Fibroblast of skin of left quadriceps (primary cell): ENCODE measurements around the gene TRPM4.
"Not testable (repeated sequence)": the region's sequence is repeated elsewhere in the genome, so short reads cannot be mapped to it uniquely, and the experiment has no call there.

Experiments used
- DNase-seq, 2 experiments: peaks; one replicate each; pipeline ENCODE4 v3.0.0-alpha.2; 2013; ENCODE audit warnings: low read depth in 2 of 2

The TRPM4 gene

GRCh38 chr19:49150944-49151243, 6.7 kb upstream of the TRPM4 start:
- DNase-seq, result no peak

GRCh38 chr19:49151267-49152118, 6.1 kb upstream of the TRPM4 start:
- DNase-seq, result no peak

- no peak for DNase-seq
Measured at GRCh38 chr19:49152119-49152550, 5.5 kb upstream of the TRPM4 start.

GRCh38 chr19:49153167-49153809, 4.3 kb upstream of the TRPM4 start:
- DNase-seq, result no peak

- DNase-seq, result no peak
Measured at GRCh38 chr19:49154279-49154678, 3.3 kb upstream of the TRPM4 start.

GRCh38 chr19:49155005-49155819, 2.4 kb upstream of the TRPM4 start, which contains the start of gene HRC:
Gene HRC, minus strand, starts transcription at chr19:49155396. Its CDS starts 159 bp downstream, at chr19:49155237.
- DNase-seq, result no peak

GRCh38 chr19:49155820-49156346, 1.7 kb upstream of the TRPM4 start:
- no peak for DNase-seq

- no peak for DNase-seq
Measured at GRCh38 chr19:49160450-49161189, 3.0 kb downstream of the TRPM4 start.

- no peak for DNase-seq
Measured at GRCh38 chr19:49161987-49162386, 4.4 kb downstream of the TRPM4 start.

- DNase-seq, result no peak
Measured at GRCh38 chr19:49165111-49165750, 7.6 kb downstream of the TRPM4 start.

GRCh38 chr19:49165865-49166301, 8.3 kb downstream of the TRPM4 start:
- no peak for DNase-seq

- no peak for DNase-seq
Measured at GRCh38 chr19:49167857-49168409, 10.3 kb downstream of the TRPM4 start.

- no peak for DNase-seq
Measured at GRCh38 chr19:49168421-49168820, 10.8 kb downstream of the TRPM4 start.

- no peak for DNase-seq
Measured at GRCh38 chr19:49173198-49173597, 15.6 kb downstream of the TRPM4 start.

GRCh38 chr19:49180659-49181058, 23.1 kb downstream of the TRPM4 start:
- DNase-seq, result no peak

GRCh38 chr19:49182010-49182847, 24.6 kb downstream of the TRPM4 start:
- DNase-seq, result not testable (repeated sequence)

- DNase-seq, result no peak
Measured at GRCh38 chr19:49182848-49183375, 25.3 kb downstream of the TRPM4 start.

GRCh38 chr19:49186108-49186507, 28.5 kb downstream of the TRPM4 start:
- DNase-seq, result no peak

- no peak for DNase-seq
Measured at GRCh38 chr19:49188626-49189200, 31.1 kb downstream of the TRPM4 start.
